OCI-LY3 (cell line): ENCODE data around the gene NLRP7.

Experiments
- EZH2phosphoT487 ChIP-seq: fragments of 200-600 bp; shearing (Covaris generic); IDR thresholded peaks from 2 replicates; pipeline ENCODE4 v1.6.1; 2018; ENCODE audit warnings: antibody characterized with exemption, mixed run types, low read depth
- TF ChIP-seq, protein P1 (sequence below): fragments of 200-600, 300-600 bp; sonication (generic); IDR thresholded peaks from 2 replicates; pipeline ENCODE4 v1.5.1; 2014; ENCODE audit warnings: antibody characterized with exemption, low read length, low read depth

DNA sequence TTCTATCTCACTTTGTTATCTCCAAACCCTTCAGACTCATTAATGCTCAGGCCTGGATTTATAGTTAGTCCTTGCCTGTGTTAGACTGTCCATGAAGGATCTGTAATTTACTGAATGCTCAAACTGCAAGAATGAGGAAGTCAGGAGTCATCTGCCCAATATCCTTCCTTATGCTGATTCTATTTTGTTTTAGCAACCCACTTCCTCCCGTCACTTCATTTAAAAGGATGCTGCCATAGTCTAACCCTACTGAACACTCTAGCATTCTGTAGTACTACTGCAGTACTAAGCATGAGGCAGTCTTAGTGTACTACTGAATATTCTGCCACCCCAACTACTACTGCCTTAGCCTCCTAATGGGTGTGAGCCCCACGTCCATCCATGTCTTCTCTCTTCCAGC, 71.8 kb downstream of the NLRP7 start:
- TF ChIP-seq, protein P1, sequence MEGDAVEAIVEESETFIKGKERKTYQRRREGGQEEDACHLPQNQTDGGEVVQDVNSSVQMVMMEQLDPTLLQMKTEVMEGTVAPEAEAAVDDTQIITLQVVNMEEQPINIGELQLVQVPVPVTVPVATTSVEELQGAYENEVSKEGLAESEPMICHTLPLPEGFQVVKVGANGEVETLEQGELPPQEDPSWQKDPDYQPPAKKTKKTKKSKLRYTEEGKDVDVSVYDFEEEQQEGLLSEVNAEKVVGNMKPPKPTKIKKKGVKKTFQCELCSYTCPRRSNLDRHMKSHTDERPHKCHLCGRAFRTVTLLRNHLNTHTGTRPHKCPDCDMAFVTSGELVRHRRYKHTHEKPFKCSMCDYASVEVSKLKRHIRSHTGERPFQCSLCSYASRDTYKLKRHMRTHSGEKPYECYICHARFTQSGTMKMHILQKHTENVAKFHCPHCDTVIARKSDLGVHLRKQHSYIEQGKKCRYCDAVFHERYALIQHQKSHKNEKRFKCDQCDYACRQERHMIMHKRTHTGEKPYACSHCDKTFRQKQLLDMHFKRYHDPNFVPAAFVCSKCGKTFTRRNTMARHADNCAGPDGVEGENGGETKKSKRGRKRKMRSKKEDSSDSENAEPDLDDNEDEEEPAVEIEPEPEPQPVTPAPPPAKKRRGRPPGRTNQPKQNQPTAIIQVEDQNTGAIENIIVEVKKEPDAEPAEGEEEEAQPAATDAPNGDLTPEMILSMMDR, result no peak
- no peak for TF ChIP-seq EZH2phosphoT487
